AG20443 (cell line): ENCODE results near the gene NAP1L5.
A peak's percentile ranks its signal among the peaks of the same experiment; 100 is the strongest.

Experiments
- DNase-seq: peaks from one replicate; pipeline ENCODE4 v3.0.0; 2012; ENCODE audit warnings: low spot score, mixed read lengths

Gene NAP1L5

GRCh38 chr4:88722276-88722780, 24.7 kb upstream of the NAP1L5 start:
- DNase-seq: no peak

GRCh38 chr4:88720451-88721428, 23.1 kb upstream of the NAP1L5 start:
- no peak for DNase-seq

GRCh38 chr4:88719381-88719780, 21.8 kb upstream of the NAP1L5 start:
- DNase-seq: no peak

- no peak for DNase-seq
These were observed 20.5 kb upstream of the NAP1L5 start for GRCh38 chr4:88718098-88718497.

- DNase-seq: no peak
These were observed 16.2 kb upstream of the NAP1L5 start for GRCh38 chr4:88713782-88714181.

GRCh38 chr4:88709989-88710388, 12.4 kb upstream of the NAP1L5 start:
- DNase-seq: no peak

GRCh38 chr4:88706574-88706973, 8.9 kb upstream of the NAP1L5 start:
- DNase-seq: peak; percentile 71

GRCh38 chr4:88705805-88706492, 8.3 kb upstream of the NAP1L5 start:
- peak; percentile 43 for DNase-seq

- DNase-seq: no peak
These were observed 7.6 kb upstream of the NAP1L5 start for GRCh38 chr4:88705223-88705622.

GRCh38 chr4:88702782-88703181, 5.2 kb upstream of the NAP1L5 start:
- no peak for DNase-seq

- DNase-seq: no peak
These were observed 890 bp upstream of the NAP1L5 start for GRCh38 chr4:88698519-88698918.

GRCh38 chr4:88697141-88697540, 488 bp downstream of the NAP1L5 start:
- DNase-seq: peak; percentile 38

- DNase-seq: no peak
These were observed 999 bp downstream of the NAP1L5 start for GRCh38 chr4:88696630-88697029.

GRCh38 chr4:88693792-88694191, 3.8 kb downstream of the NAP1L5 start:
- DNase-seq: no peak

GRCh38 chr4:88690355-88690754, 7.3 kb downstream of the NAP1L5 start:
- DNase-seq: peak; percentile 22

- DNase-seq: no peak
These were observed 16.4 kb downstream of the NAP1L5 start for GRCh38 chr4:88681209-88681608.

- no peak for DNase-seq
These were observed 22.1 kb downstream of the NAP1L5 start for GRCh38 chr4:88675543-88675942.

GRCh38 chr4:88674979-88675378, 22.6 kb downstream of the NAP1L5 start:
- DNase-seq: peak; percentile 61

- DNase-seq: no peak
These were observed 23.1 kb downstream of the NAP1L5 start for GRCh38 chr4:88674565-88674964.

- no peak for DNase-seq
These were observed 23.7 kb downstream of the NAP1L5 start for GRCh38 chr4:88673886-88674285.

- peak; percentile 25 for DNase-seq
These were observed 24.6 kb downstream of the NAP1L5 start for GRCh38 chr4:88672987-88673386.

- DNase-seq: peak; percentile 44
These were observed 35.9 kb downstream of the NAP1L5 start for GRCh38 chr4:88661739-88662138.
